Endothelial cell (in vitro differentiated cells): ENCODE results near the gene FAM210B. TPM values are rescaled to one million over a fixed set of nuclear protein-coding genes. Genes with fewer than 3 reads are reported as not detected.

ENCODE experiments used
- DNase-seq: peaks from one replicate; pipeline ENCODE4 v3.0.0; 2021; ENCODE audit warnings: low spot score
- H3K27ac Mint-ChIP-seq: one replicate; pipeline ENCODE4 v1.8.0; 2021; ENCODE audit warnings: mixed read lengths, inconsistent platforms; ENCODE audit not compliant: unreplicated experiment
- H3K27me3 Mint-ChIP-seq: one replicate; pipeline ENCODE4 v1.8.0; 2021; ENCODE audit warnings: mild to moderate bottlenecking, moderate library complexity, mixed read lengths, inconsistent platforms; ENCODE audit not compliant: unreplicated experiment
- H3K36me3 Mint-ChIP-seq: one replicate; pipeline ENCODE4 v1.8.0; 2021; ENCODE audit warnings: mild to moderate bottlenecking, low read depth, mixed read lengths, inconsistent platforms; ENCODE audit not compliant: unreplicated experiment
- H3K4me1 Mint-ChIP-seq: one replicate; pipeline ENCODE4 v1.8.0; 2021; ENCODE audit warnings: mild to moderate bottlenecking, mixed read lengths, inconsistent platforms; ENCODE audit not compliant: unreplicated experiment
- H3K4me3 Mint-ChIP-seq: one replicate; pipeline ENCODE4 v1.8.0; 2021; ENCODE audit warnings: mild to moderate bottlenecking, mixed read lengths, inconsistent platforms; ENCODE audit not compliant: unreplicated experiment
- H3K9me3 Mint-ChIP-seq: one replicate; pipeline ENCODE4 v1.8.0; 2021; ENCODE audit warnings: mixed read lengths, inconsistent platforms; ENCODE audit not compliant: unreplicated experiment
- CTCF ChIP-seq: fragments of 200-600 bp; sonication (generic); IDR thresholded peaks from one replicate; pipeline ENCODE4 v1.5.0; 2021; ENCODE audit warnings: antibody characterized with exemption; ENCODE audit not compliant: unreplicated experiment
- total RNA-seq: library from RNA; stranded (reverse); fragmentation: NEBNext Ultra II Directional; extraction: Animal tissue kit (Norgen Biotek cat#: 25700); gene quantifications from one replicate; pipeline ENCODE4 v1.2.1, GENCODE V29; 2021; ENCODE audit not compliant: unreplicated experiment

FAM210B gene
- total RNA-seq, 1 donor from 2014 or later: 20.1 TPM

- Mint-ChIP-seq H3K36me3 (peaks cover 10% of the 10 kb centered on the region), H3K9me3 (no peaks in the 10 kb centered on the region), H3K27me3 (peaks cover 4% of the 10 kb centered on the region), H3K4me1 (peaks cover 6% of the 10 kb centered on the region), H3K27ac (no peak overlapping the region), H3K4me3 (no peak overlapping the region)
- no peak for TF ChIP-seq CTCF
- peak; percentile 28 for DNase-seq
Measured at GRCh38 chr20:56362833-56363413, 4.1 kb downstream of the FAM210B start.

- Mint-ChIP-seq H3K4me1 (peaks cover 6% of the 10 kb centered on the region), H3K36me3 (peaks cover 10% of the 10 kb centered on the region), H3K27me3 (peaks cover 4% of the 10 kb centered on the region), H3K4me3 (no peak overlapping the region), H3K9me3 (no peaks in the 10 kb centered on the region), H3K27ac (no peak overlapping the region)
- no peak for TF ChIP-seq CTCF
- DNase-seq: no peak
Measured at GRCh38 chr20:56363491-56363890, 4.7 kb downstream of the FAM210B start.

- H3K36me3 Mint-ChIP-seq: no peaks in the 10 kb centered on the region
- TF ChIP-seq CTCF: no peak
- H3K27ac Mint-ChIP-seq: no peak overlapping the region
- H3K4me1 Mint-ChIP-seq: no peaks in the 10 kb centered on the region
- no peaks in the 10 kb centered on the region for H3K27me3 Mint-ChIP-seq
- no peak overlapping the region for H3K4me3 Mint-ChIP-seq
- no peaks in the 10 kb centered on the region for H3K9me3 Mint-ChIP-seq
- DNase-seq: no peak
Measured at GRCh38 chr20:56368351-56369134, 9.8 kb downstream of the FAM210B start.

DNA sequence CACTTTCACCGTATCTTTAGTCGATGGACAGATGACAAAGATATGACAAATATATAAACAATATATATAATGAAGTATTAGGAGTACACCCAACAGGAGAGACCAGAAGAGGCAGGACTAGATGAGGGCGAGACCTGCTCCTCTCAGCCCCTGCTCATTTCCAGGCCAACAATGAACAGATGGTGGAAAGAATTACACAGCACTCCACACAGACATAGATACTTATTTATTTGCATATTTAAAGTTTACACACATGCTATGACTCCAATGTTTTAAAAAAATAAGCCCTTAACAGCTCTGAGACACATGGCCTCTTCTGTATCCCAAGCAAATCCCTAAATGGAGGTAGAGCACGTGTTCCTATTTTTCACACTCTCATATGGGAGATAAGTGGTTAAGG, 10.4 kb downstream of the FAM210B start:
- Mint-ChIP-seq H3K27ac (no peak overlapping the region), H3K36me3 (no peaks in the 10 kb centered on the region), H3K4me1 (no peaks in the 10 kb centered on the region), H3K4me3 (peak overlapping the region; percentile 25), H3K27me3 (no peaks in the 10 kb centered on the region), H3K9me3 (no peaks in the 10 kb centered on the region)
- DNase-seq: no peak
- TF ChIP-seq CTCF: no peak

DNA sequence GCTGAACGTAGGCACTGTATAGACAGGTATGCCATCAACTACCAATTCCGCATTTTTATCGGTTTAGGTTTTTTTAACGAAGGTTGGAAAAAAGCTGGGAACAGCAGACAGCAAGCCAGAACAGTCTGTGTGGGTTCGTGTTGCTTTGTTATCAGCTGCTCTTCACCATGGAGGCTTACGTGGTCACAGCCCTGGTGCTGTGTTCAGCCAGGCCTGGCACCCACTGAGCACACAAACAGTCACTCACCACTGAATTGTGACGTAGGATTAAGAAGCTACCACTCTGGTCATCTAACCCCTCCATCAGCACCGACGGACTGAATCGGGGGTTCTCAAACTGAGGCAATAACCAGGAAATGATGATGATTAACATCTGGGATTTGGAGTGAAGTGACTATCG, 13.2 kb downstream of the FAM210B start:
- no peak for DNase-seq

More for the DNA sequence above, 13.2 kb downstream of the FAM210B start:
- TF ChIP-seq CTCF: no peak
- Mint-ChIP-seq H3K4me1 (no peaks in the 10 kb centered on the region), H3K27ac (no peak overlapping the region), H3K4me3 (no peak overlapping the region), H3K27me3 (peaks cover 1% of the 10 kb centered on the region), H3K9me3 (no peaks in the 10 kb centered on the region), H3K36me3 (no peaks in the 10 kb centered on the region)
